Neuronal stem cell (in vitro differentiated cells): ENCODE data around the gene HSF4.

Experiments used
- DNase-seq: peaks from one replicate; pipeline ENCODE4 v3.0.0-alpha.2; 2013; ENCODE audit warnings: low spot score
- H2AFZ ChIP-seq: one replicate; pipeline ENCODE4 v1.6.1; 2013; ENCODE audit warnings: mild to moderate bottlenecking, low read length, inconsistent platforms
- H2AK5ac ChIP-seq: 2 replicates; pipeline ENCODE4 v1.6.1; 2013; ENCODE audit warnings: low read depth, mild to moderate bottlenecking, inconsistent platforms, low read length, moderate library complexity, mixed read lengths
- H2BK120ac ChIP-seq: 2 replicates; pipeline ENCODE4 v1.6.1; 2013; ENCODE audit warnings: low read depth, mild to moderate bottlenecking, inconsistent platforms, low read length, moderate library complexity, mixed read lengths
- H2BK12ac ChIP-seq: one replicate; pipeline ENCODE4 v1.6.1; 2013; ENCODE audit warnings: low read length, inconsistent platforms
- H2BK15ac ChIP-seq: 2 replicates; pipeline ENCODE4 v1.6.1; 2013; ENCODE audit warnings: mild to moderate bottlenecking, low read length, inconsistent platforms, mixed read lengths
- H2BK5ac ChIP-seq: one replicate; pipeline ENCODE4 v1.6.1; 2013; ENCODE audit warnings: inconsistent platforms, mild to moderate bottlenecking, low read length, moderate library complexity
- H3K14ac ChIP-seq: one replicate; pipeline ENCODE4 v1.6.1; 2013; ENCODE audit warnings: low read length, inconsistent platforms
- H3K18ac ChIP-seq: 2 replicates; pipeline ENCODE4 v1.6.1; 2013; ENCODE audit warnings: low read length, inconsistent platforms
- H3K23ac ChIP-seq: 2 replicates; pipeline ENCODE4 v1.6.1; 2013; ENCODE audit warnings: low read depth, mild to moderate bottlenecking, mixed read lengths, low read length, inconsistent platforms; ENCODE audit not compliant: poor library complexity
- H3K27ac ChIP-seq: replicated peaks from 3 replicates; pipeline ENCODE4 v1.5.1; 2013; ENCODE audit warnings: low read length, inconsistent platforms
- H3K27me3 ChIP-seq, 3 experiments: 2 replicates each; pipeline ENCODE4 v1.6.1; 2013; ENCODE audit warnings: low read length in 3 of 3, mild to moderate bottlenecking in 2 of 3, inconsistent platforms in 1 of 3, low read depth in 1 of 3, mixed read lengths in 1 of 3, moderate library complexity in 1 of 3; ENCODE audit not compliant: control insufficient read depth in 3 of 3, insufficient read depth in 3 of 3
- H3K36me3 ChIP-seq, 2 donors: replicated peaks in 1 of 2; 2 replicates each; pipeline ENCODE4 v1.6.1; 2013; ENCODE audit warnings: low read length in 2 of 2; ENCODE audit not compliant: control insufficient read depth in 2 of 2, insufficient read depth in 2 of 2
- H3K4ac ChIP-seq: 2 replicates; pipeline ENCODE4 v1.6.1; 2013; ENCODE audit warnings: inconsistent platforms, mild to moderate bottlenecking, low read length, moderate library complexity
- H3K4me1 ChIP-seq, 2 donors: 1 replicate in 1 of 2; 2 replicates in 1 of 2; pipeline ENCODE4 v1.6.1; 2013; ENCODE audit warnings: low read length in 2 of 2, low read depth in 1 of 2; ENCODE audit not compliant: control insufficient read depth in 2 of 2, insufficient read depth in 1 of 2
- H3K4me2 ChIP-seq: one replicate; pipeline ENCODE4 v1.6.1; 2013; ENCODE audit warnings: mild to moderate bottlenecking, low read length, inconsistent platforms; ENCODE audit not compliant: insufficient read depth, poor library complexity, severe bottlenecking
- H3K4me3 ChIP-seq, 2 donors: 2 replicates each; pipeline ENCODE4 v1.5.1; 2013; ENCODE audit warnings: low read length in 2 of 2, mild to moderate bottlenecking in 2 of 2, inconsistent platforms in 1 of 2, moderate library complexity in 1 of 2
- H3K79me1 ChIP-seq: one replicate; pipeline ENCODE4 v1.6.1; 2013; ENCODE audit warnings: low read depth, mild to moderate bottlenecking, inconsistent platforms, low read length, moderate library complexity
- H3K9ac ChIP-seq: one replicate; pipeline ENCODE4 v1.6.1; 2013; ENCODE audit warnings: mild to moderate bottlenecking, low read depth, low read length, inconsistent platforms; ENCODE audit not compliant: poor library complexity
- H3K9me3 ChIP-seq, 2 donors: replicated peaks in 1 of 2; 2 replicates each; pipeline versions ENCODE3 to v1.6.1; 2013; ENCODE audit warnings: low read length in 2 of 2, mild to moderate bottlenecking in 2 of 2, inconsistent platforms in 1 of 2, low read depth in 1 of 2, mixed read lengths in 1 of 2, moderate library complexity in 1 of 2; ENCODE audit not compliant: control insufficient read depth in 2 of 2, insufficient read depth in 1 of 2
- H4K8ac ChIP-seq: one replicate; pipeline ENCODE4 v1.6.1; 2013; ENCODE audit warnings: low read depth, mild to moderate bottlenecking, inconsistent platforms, low read length, moderate library complexity
- H4K91ac ChIP-seq: one replicate; pipeline ENCODE4 v1.6.1; 2013; ENCODE audit warnings: low read length, low read depth, mild to moderate bottlenecking, inconsistent platforms; ENCODE audit not compliant: poor library complexity
- WGBS, 2 donors: extraction: QIAGEN DNeasy Blood & Tissue Kit; methylation state at CpG; one replicate each; pipeline ENCODE4 v1.1.7; 2013; ENCODE audit warnings: missing lambda C conversion rate in 2 of 2, mixed read lengths in 1 of 2; ENCODE audit not compliant: insufficient read length in 2 of 2, insufficient replicate concordance in 1 of 2; ENCODE audit errors: extremely low coverage in 2 of 2; 5-methylcytosine and 5-hydroxymethylcytosine counted together

The HSF4 gene

GRCh38 chr16:67201411-67202345 lies 37.1 kb downstream of the HSF4 start:
- Histone ChIP-seq H3K79me1 (no peaks in the 10 kb centered on the region), H2BK12ac (no peak overlapping the region), H4K8ac (no peak overlapping the region), H4K91ac (no peak overlapping the region), H3K4ac (no peak overlapping the region), H2BK15ac (no peak overlapping the region), H3K18ac (no peak overlapping the region), H2AFZ (no peak overlapping the region), H3K4me1 (peaks cover 0 to 16% of the 10 kb centered on the region in 2 donors), H3K4me3 (no peak overlapping the region), H2AK5ac (no peak overlapping the region), H3K27ac (no peak overlapping the region), H2BK5ac (no peak overlapping the region), H3K4me2 (no peak overlapping the region), H3K23ac (peak overlapping the region; percentile 43), H3K36me3 (peaks cover 36 to 71% of the 10 kb centered on the region in 2 donors), H3K27me3 (peaks cover 0 to 5% (median 0%) of the 10 kb centered on the region in 3 experiments), H3K9me3 (no peaks in the 10 kb centered on the region), H2BK120ac (no peak overlapping the region), H3K14ac (peak overlapping the region; percentile 38), H3K9ac (peak overlapping the region; percentile 30)
- no peak for DNase-seq
- WGBS, 2 donors: no CpG with 5 or more reads among the region's 40 CpGs

GRCh38 chr16:67202426-67202825 lies 37.9 kb downstream of the HSF4 start:
- no peak for DNase-seq
- no CpG with 5 or more reads among the region's 12 CpGs for WGBS, 2 donors

GRCh38 chr16:67202956-67203493 lies 38.5 kb downstream of the HSF4 start:
- Histone ChIP-seq H2BK120ac (no peak overlapping the region), H3K36me3 (peaks cover 24 to 58% of the 10 kb centered on the region in 2 donors), H4K8ac (peak overlapping the region; percentile 4), H3K4ac (no peak overlapping the region), H2BK12ac (no peak overlapping the region), H2BK15ac (no peak overlapping the region), H3K79me1 (no peaks in the 10 kb centered on the region), H3K4me1 (peaks cover 8 to 29% of the 10 kb centered on the region in 2 donors), H3K9me3 (no peaks in the 10 kb centered on the region), H3K23ac (no peak overlapping the region), H4K91ac (no peak overlapping the region), H3K18ac (no peak overlapping the region), H3K9ac (no peak overlapping the region), H3K4me2 (no peak overlapping the region), H3K14ac (no peak overlapping the region), H3K4me3 (no peak overlapping the region), H3K27me3 (peaks cover 0 to 5% (median 0%) of the 10 kb centered on the region in 3 experiments), H3K27ac (no peak overlapping the region), H2AK5ac (no peak overlapping the region), H2AFZ (no peak overlapping the region), H2BK5ac (no peak overlapping the region)
- WGBS, 2 donors: no CpG with 5 or more reads among the region's 23 CpGs
- DNase-seq: no peak

More at GRCh38 chr16:67202426-67202825, 37.9 kb downstream of the HSF4 start:
- Histone ChIP-seq H3K79me1 (no peaks in the 10 kb centered on the region), H3K4me2 (no peak overlapping the region), H2AK5ac (no peak overlapping the region), H3K27ac (no peak overlapping the region), H2BK12ac (no peak overlapping the region), H2AFZ (no peak overlapping the region), H2BK120ac (no peak overlapping the region), H3K14ac (no peak overlapping the region), H3K9ac (no peak overlapping the region), H2BK15ac (no peak overlapping the region), H3K4ac (no peak overlapping the region), H3K23ac (no peak overlapping the region), H3K36me3 (peaks cover 30 to 64% of the 10 kb centered on the region in 2 donors), H3K4me3 (no peak overlapping the region), H3K9me3 (no peaks in the 10 kb centered on the region), H4K8ac (peak overlapping the region; percentile 4), H4K91ac (no peak overlapping the region), H3K27me3 (peaks cover 0 to 5% (median 0%) of the 10 kb centered on the region in 3 experiments), H3K18ac (no peak overlapping the region), H3K4me1 (peaks cover 5 to 23% of the 10 kb centered on the region in 2 donors), H2BK5ac (peak overlapping the region; percentile 13)

- H2BK12ac ChIP-seq: no peak overlapping the region
- no peak overlapping the region for H2BK5ac ChIP-seq
- no peak overlapping the region for H3K9ac ChIP-seq
- H3K79me1 ChIP-seq: no peaks in the 10 kb centered on the region
- peaks cover 0 to 5% (median 0%) of the 10 kb centered on the region in 3 experiments for H3K27me3 ChIP-seq
- DNase-seq: no peak
- H2AFZ ChIP-seq: no peak overlapping the region
- H3K18ac ChIP-seq: peak overlapping the region; percentile 57
- H3K9me3 ChIP-seq: no peaks in the 10 kb centered on the region
- peaks cover 8 to 27% of the 10 kb centered on the region in 2 donors for H3K4me1 ChIP-seq
- H2BK15ac ChIP-seq: no peak overlapping the region
- H4K8ac ChIP-seq: no peak overlapping the region
- peak overlapping the region; percentile 80 for H3K23ac ChIP-seq
- no peak overlapping the region for H3K4me3 ChIP-seq
- H3K4me2 ChIP-seq: no peak overlapping the region
- no peak overlapping the region for H2AK5ac ChIP-seq
- no peak overlapping the region for H3K14ac ChIP-seq
- H3K4ac ChIP-seq: no peak overlapping the region
- no CpG with 5 or more reads among the region's 4 CpGs for WGBS, 2 donors
- H3K27ac ChIP-seq: no peak overlapping the region
- H2BK120ac ChIP-seq: no peak overlapping the region
- peaks cover 21 to 51% of the 10 kb centered on the region in 2 donors for H3K36me3 ChIP-seq
- no peak overlapping the region for H4K91ac ChIP-seq
These were observed 39.5 kb downstream of the HSF4 start for GRCh38 chr16:67204076-67204475.
